HG03103 (cell line): ENCODE results near the gene ENTPD6.

ENCODE experiments used
- ATAC-seq: cut with Tn5 transposase; IDR thresholded peaks from one replicate; pipeline ENCODE4 v1.9.1; 2021; ENCODE audit warnings: low read depth; ENCODE audit not compliant: unreplicated experiment

ENTPD6 gene

GRCh38 chr20:25207149-25207959 lies 11.8 kb downstream of the ENTPD6 start:
- ATAC-seq: no peak

GRCh38 chr20:25207960-25208534 lies 12.5 kb downstream of the ENTPD6 start:
- ATAC-seq: no peak

- no peak for ATAC-seq
Measured at GRCh38 chr20:25209400-25209799, 13.9 kb downstream of the ENTPD6 start.

GRCh38 chr20:25209911-25210310 lies 14.4 kb downstream of the ENTPD6 start:
- no peak for ATAC-seq

GRCh38 chr20:25211273-25211672 lies 15.8 kb downstream of the ENTPD6 start:
- ATAC-seq: no peak

- ATAC-seq: no peak
Measured at GRCh38 chr20:25212242-25212641, 16.7 kb downstream of the ENTPD6 start.

- no peak for ATAC-seq
Measured at GRCh38 chr20:25213566-25214425, 18.3 kb downstream of the ENTPD6 start.

GRCh38 chr20:25214426-25214790 lies 18.9 kb downstream of the ENTPD6 start:
- no peak for ATAC-seq

GRCh38 chr20:25214819-25215218 lies 19.3 kb downstream of the ENTPD6 start:
- ATAC-seq: no peak

- no peak for ATAC-seq
Measured at GRCh38 chr20:25215521-25215920, 20.0 kb downstream of the ENTPD6 start.

- ATAC-seq: no peak
Measured at GRCh38 chr20:25216199-25216945, 20.9 kb downstream of the ENTPD6 start.

GRCh38 chr20:25217161-25218108 lies 21.9 kb downstream of the ENTPD6 start:
- no peak for ATAC-seq

- no peak for ATAC-seq
Measured at GRCh38 chr20:25218109-25218486, 22.6 kb downstream of the ENTPD6 start.

GRCh38 chr20:25218492-25218891 lies 23.0 kb downstream of the ENTPD6 start:
- ATAC-seq: no peak

GRCh38 chr20:25219365-25219764 lies 23.9 kb downstream of the ENTPD6 start:
- ATAC-seq: no peak

- no peak for ATAC-seq
Measured at GRCh38 chr20:25220021-25220730, 24.7 kb downstream of the ENTPD6 start.

GRCh38 chr20:25220810-25221591 lies 25.5 kb downstream of the ENTPD6 start:
- no peak for ATAC-seq
